LNCAP (cell line): ENCODE measurements around the gene CGB3.

Experiments
- CTCF ChIP-seq: fragments of 450-650 bp; IDR thresholded peaks from 2 replicates; pipeline ENCODE4 v1.5.1; 2017; ENCODE audit warnings: mild to moderate bottlenecking

CGB3 gene

GRCh38 chr19:48989701-48990291, 34.3 kb downstream of the CGB3 start:
- TF ChIP-seq CTCF = no peak

- TF ChIP-seq CTCF = no peak
Measured at GRCh38 chr19:48988860-48989259, 35.3 kb downstream of the CGB3 start.

- no peak for TF ChIP-seq CTCF
Measured at GRCh38 chr19:48988286-48988685, 35.8 kb downstream of the CGB3 start.

DNA sequence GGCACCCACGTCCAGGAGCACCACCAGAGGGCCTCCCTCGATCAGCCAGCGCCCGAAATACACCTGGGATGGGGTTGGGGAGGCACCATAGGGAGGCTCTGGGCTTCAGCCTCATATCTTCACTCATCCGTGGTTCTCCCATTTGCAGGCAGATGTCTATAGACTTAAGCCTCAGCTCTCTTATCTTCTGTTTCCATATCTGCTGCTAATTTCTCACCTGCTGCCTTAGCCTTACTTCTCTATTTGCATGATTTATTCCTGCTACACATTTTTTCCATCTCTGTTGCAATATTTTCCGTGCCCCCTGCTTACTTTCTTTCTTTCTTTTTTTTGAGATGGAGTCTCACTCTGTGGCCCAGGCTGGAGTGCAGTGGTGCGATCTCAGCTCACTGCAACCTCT, 36.8 kb downstream of the CGB3 start:
- no peak for TF ChIP-seq CTCF

DNA sequence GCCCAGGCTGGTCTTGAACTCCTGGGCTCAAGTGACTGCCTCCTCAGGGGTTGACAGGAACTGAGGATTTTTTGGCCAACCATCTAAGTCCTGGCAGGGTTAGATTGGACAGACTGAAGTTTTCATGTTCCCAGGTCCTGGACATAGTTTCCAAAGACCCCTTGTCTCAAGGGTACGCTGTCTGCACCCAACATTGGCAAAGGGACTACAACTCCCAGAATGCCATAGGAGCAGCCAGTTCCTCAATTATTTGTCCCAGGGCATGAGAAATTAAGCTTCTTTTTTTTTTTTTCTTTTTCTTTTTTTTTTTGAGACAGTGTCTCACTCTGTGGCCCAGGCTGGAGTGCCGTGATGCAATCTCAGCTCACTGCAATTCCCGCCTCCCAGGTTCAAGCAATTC, 37.9 kb downstream of the CGB3 start:
- TF ChIP-seq CTCF = no peak

GRCh38 chr19:48985711-48986110, 38.4 kb downstream of the CGB3 start:
- TF ChIP-seq CTCF = no peak

- no peak for TF ChIP-seq CTCF
Measured at GRCh38 chr19:48982280-48982679, 41.9 kb downstream of the CGB3 start.

DNA sequence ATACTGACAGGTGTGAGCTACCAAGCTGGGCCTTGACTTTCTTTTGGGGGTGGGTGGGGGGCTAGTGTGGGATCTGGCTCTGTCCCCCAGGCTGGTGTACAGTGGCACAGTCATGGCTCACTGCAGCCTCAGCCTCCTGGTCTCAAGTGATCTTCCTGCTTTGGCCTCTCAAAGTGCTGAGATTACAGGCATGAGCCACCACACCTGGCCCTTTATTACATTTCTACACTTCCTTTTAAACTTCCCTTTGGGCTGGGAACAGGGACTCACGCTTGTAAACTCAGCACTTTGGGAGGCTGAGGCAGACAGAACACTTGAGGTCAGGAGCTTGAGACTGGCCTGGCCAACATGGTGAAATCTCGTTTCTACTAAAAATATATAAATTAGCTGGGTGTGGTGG, 47.1 kb downstream of the CGB3 start:
- no peak for TF ChIP-seq CTCF
